UCSD-AML1 (cell line): ENCODE data around the gene SYS1.

Experiments used
- DNase-seq: peaks from one replicate; lab custom pipeline; 2025; ENCODE audit not compliant: unreplicated experiment; lab: John Stamatoyannopoulos, UW

Gene SYS1

GRCh38 chr20:45355209-45356084, 7.5 kb upstream of the SYS1 start:
- DNase-seq, result no peak

GRCh38 chr20:45358282-45359068, 4.5 kb upstream of the SYS1 start:
- DNase-seq, result peak; percentile 41

DNA sequence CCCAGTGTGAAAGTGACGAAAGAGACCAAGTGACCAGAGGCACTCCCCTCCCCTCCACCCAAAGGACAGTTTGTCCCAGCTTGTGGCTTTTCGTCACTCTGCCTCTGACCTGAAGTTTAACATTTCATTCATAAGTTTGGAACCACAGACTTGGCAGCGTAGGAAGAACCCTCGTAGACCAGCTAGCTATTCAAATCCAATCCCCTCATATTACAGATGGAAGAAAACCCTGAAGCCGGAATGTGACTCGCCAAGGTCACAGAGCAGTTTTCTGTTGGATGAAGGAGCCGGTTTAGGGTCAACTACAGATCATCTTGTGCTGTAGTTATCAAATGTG, 3.9 kb upstream of the SYS1 start:
- DNase-seq, result no peak

- no peak for DNase-seq
Measured at GRCh38 chr20:45359406-45360148, 3.4 kb upstream of the SYS1 start.

- peak; percentile 26 for DNase-seq
Measured at GRCh38 chr20:45361793-45362192, 1.2 kb upstream of the SYS1 start.

GRCh38 chr20:45363611-45364492, 896 bp downstream of the SYS1 start:
- DNase-seq, result no peak

GRCh38 chr20:45365444-45365970, 2.6 kb downstream of the SYS1 start:
- DNase-seq, result no peak

GRCh38 chr20:45366192-45366591, 3.2 kb downstream of the SYS1 start:
- DNase-seq, result no peak

DNA sequence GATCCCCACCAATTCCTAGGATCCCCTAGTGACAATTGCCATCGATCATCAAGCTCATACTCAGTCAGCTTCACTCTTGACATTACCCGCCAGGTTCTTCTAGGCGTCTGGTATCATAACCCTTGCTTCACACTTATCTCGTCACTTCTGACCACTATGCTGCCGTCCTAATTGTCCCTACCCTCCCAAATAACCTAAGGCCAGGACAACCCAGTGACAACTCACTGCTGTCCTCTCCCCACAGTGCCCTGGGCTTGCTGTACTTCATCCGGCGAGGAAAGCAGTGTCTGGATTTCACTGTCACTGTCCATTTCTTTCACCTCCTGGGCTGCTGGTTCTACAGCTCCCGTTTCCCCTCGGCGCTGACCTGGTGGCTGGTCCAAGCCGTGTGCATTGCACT, 3.7 kb downstream of the SYS1 start:
- DNase-seq, result no peak

- no peak for DNase-seq
Measured at GRCh38 chr20:45367126-45367525, 4.2 kb downstream of the SYS1 start.

DNA sequence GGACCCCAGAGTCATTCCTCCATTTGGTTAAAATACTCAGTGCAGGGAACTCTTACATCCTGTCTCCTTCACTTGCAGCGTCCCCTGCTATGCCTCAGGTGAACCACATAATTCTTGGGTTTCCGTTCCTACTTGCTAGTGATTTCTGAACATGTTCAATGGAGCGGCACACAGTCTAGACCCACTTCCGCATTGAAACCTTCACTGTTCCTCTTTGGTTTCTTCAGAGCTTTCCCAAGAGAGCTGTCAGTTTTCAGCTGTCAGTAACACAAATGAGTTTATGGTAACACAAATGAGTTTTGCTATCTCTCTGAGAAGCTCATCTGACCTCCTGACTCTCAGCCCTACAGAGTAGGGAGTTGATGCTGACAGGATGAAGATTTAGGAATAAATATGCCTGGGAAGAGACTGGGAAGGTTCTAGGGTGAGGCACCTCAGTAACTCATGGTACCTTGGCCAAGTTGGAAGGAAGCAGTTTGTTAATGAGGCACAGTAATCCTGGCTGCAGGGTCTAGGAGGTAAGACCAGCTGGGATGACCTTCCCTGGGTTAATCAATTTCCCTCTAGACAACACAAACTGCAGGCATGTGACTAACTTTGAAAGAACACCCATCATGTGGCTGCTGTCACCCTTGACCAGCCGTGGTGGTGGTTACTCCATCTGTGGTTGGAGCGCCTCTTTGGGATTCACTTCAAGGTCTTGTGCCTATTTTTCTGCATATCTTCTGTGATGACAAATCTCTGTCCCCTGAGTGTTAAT, 5.4 kb downstream of the SYS1 start:
- DNase-seq, result no peak

DNA sequence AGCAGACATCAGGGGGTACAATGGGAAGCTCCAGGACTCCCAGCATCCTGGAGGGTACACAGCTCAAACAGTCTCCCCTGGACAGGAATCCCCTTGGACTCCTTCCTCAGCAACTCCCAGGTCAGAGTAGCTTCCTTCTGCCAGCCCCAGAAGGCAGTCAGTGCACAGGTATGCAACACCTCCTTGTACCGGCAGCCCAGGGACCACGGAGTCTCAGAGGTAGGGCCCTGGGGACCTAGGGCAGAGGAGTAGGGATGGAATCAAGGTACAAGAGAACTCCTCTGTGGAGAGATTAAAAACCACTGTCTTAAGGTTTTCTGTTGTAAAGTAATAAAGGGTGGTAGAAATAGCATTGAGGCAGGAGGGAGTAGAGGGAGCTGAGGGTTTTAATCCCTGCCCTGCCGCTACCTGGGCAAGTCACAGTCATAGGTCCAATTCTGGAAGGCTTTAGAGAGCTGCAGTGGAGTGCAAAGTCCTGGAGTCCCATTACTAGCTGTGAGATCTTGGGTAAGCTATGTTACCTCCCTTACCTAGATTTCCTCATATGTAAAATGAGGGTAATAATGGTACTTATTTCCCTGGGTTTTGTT, 7.7 kb downstream of the SYS1 start:
- DNase-seq, result no peak

DNA sequence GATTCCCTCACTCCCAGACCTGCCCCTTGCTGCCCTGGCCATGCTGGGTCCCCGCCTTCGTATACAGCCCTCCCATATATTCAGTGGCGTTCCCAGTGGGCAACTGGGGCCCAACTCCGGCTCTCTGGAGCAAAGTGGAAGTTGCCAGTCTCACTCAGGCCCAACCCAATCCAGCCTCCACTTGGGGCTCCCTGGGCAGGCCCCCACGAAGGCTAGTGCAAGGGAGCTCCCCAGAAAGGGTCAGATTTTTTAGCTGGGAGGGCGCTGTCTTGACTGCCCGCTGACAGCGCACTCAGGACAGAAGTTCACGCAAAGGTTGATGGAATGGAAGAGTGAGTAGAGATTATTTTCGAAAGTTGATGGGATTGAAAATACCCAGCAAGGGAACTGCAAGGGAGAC, 9.3 kb downstream of the SYS1 start:
- no peak for DNase-seq

- DNase-seq, result no peak
Measured at GRCh38 chr20:45372646-45373352, 9.8 kb downstream of the SYS1 start.

DNA sequence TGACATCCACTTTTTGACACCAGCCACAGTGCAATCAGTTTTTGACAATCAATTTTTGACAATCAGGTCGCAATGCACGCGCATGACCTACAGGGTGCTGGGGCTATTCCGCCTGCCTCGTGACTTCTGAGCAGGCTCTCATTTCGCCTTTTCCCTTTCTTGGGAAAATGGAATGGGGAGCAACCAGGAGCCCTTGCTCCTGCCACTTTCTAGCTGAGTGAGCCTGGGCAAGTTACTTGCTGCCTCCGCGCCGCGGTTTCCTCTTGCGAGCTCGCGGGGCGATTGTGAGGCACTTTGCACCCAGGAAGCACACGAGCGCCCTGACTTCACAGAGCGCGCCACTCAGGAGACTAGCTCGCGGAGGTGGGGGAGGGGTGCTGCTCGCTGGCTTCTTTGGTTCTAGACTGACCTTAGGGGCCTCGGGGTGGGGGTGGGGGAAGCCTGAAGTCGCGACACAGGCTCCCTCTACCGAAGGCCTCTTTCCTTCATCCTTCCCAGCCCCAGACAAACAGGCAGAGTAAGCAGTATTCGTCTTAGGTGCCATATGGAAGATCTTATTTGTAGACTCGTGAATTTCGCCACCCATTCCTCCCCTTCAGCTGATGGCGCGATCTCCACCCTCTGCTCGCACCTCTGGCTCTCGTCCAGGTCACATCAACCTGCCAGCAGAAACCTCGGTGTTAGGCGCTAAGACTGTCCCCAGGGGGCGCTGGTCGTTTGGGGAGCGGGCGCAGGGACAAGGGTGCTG, 10.6 kb downstream of the SYS1 start:
- peak; percentile 83 for DNase-seq

GRCh38 chr20:45374101-45374467, 11.1 kb downstream of the SYS1 start:
- no peak for DNase-seq

DNA sequence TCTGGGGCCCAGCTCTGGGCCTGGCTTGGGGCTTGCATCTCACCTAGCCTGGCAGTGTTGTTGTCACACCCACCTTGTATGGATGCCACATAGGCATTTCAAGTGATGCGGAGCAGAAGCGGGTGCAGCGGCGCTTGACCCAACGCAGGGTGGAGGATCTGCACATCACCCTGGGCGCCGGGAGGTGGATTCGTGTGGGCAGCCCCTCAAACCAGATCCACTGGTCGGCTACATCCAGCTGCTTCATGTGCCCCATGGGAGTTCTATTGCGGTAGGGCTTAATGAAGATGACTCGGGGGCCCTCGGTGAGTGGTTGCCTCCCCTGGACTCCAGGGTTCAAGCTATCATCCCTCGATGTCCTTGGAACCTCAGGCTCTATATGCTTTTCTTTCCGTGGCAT, 12.0 kb downstream of the SYS1 start:
- DNase-seq, result no peak

DNA sequence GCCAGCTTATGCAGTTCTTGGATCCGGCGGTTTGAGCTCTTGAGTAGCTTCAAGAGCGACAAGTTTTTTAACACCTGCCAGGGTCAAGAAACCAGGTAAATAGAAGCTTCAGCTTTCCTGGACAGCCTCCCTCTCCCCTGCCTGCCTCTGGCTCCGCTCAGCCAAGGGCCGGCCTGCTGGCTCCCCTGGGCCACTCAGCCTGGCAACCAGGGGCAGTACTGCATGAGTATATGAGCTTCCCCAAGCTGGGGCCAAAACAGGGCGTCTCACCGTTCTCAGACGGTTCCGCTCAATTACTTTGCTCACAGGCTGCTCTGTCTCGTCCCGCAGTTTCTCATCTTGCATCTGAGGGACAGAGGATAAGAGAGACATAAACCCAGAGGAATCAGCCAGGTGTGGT, 14.3 kb downstream of the SYS1 start:
- DNase-seq, result no peak
